HG02852 (cell line): Measurements from ENCODE around the gene IMMP2L.

ENCODE experiments used
- ATAC-seq: cut with Tn5 transposase; IDR thresholded peaks from one replicate; pipeline ENCODE4 v1.9.1; 2021; ENCODE audit warnings: mild to moderate bottlenecking, moderate library complexity; ENCODE audit not compliant: unreplicated experiment

The IMMP2L gene

GRCh38 chr7:110775046-110775445, 787.2 kb downstream of the IMMP2L start:
- ATAC-seq, result no peak

DNA sequence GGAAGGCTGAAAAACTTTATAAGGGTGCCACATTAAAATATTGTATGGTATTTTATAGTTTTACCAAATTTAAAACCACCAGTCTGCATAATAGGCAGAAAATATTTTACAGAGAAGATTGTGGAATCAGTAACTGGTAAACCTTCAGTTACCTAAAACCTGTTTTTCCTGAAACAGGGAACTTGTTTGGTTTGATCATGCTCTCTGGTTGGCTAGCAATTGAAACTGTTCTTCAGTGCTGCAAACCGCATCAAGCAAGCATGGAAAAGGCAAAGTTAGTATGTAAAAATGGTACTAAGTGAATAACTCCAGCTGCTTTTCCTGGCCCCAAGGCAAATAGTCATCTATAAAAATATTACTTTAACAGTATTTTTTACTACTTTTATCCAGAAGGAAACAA, 788.2 kb downstream of the IMMP2L start:
- ATAC-seq, result no peak

- ATAC-seq, result no peak
Observed at GRCh38 chr7:110772615-110773014, 789.7 kb downstream of the IMMP2L start.

DNA sequence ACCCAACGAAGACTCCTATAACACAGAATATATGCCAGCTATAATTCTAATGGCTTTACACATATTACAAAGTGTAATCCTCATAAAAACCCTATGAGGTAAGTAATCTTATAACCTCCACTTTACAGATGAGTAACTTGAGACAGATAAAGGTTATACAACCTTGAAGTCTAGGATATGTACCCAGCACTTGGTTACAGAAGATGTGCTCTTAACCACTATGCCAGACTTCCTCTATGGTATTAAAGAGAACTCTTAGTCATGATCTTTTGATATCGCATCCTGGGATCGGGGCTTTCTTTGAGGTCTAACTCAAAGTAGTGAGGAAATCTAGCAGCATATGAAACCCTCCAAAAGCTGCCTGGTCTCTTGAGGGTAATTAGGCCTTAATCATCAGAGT, 790.6 kb downstream of the IMMP2L start:
- ATAC-seq, result no peak

DNA sequence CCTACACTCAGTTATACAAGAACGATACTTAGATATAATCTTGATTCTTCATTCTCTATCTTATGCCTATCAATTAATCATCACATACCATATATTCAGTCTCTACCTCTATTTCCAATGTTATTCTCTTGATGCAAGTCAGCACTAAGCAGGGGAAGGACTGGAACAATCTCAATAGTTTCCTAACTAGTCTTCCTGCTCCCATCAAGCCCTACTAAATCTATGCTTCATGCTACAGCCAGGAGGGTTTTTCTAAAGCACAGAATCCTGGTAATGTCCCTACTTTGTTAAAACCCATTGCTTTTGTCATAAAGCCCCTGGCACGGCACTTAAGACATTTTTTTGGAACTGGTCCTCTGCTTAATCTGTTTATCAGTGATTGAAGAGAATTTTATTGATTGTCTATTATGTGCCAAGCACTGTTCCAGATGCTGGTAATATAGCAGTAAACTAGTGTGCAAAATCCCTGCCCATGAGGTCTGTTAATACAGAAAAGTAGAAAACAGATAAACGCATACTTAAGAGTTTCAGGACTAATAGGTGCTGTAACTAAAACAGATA, 794.7 kb downstream of the IMMP2L start:
- ATAC-seq, result no peak

- no peak for ATAC-seq
Observed at GRCh38 chr7:110766864-110767263, 795.4 kb downstream of the IMMP2L start.

DNA sequence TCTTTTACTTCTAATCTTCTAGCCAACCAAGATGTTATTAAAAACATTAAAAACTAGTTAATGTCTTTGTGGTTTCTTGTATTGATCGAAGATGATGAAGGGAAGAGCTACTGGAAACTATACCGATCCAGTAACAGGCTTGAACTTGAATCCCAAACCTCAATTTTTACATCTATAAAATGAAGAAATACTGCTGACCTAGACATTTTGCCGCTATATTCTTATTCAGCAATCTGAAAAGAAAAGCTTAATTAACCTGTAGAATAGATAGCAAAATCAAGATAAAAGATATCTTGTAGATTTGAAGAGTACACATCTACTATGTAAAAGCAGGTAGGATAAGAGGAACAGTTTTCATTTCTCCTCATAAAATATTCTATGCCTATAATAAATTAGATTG, 797.4 kb downstream of the IMMP2L start:
- ATAC-seq, result no peak

DNA sequence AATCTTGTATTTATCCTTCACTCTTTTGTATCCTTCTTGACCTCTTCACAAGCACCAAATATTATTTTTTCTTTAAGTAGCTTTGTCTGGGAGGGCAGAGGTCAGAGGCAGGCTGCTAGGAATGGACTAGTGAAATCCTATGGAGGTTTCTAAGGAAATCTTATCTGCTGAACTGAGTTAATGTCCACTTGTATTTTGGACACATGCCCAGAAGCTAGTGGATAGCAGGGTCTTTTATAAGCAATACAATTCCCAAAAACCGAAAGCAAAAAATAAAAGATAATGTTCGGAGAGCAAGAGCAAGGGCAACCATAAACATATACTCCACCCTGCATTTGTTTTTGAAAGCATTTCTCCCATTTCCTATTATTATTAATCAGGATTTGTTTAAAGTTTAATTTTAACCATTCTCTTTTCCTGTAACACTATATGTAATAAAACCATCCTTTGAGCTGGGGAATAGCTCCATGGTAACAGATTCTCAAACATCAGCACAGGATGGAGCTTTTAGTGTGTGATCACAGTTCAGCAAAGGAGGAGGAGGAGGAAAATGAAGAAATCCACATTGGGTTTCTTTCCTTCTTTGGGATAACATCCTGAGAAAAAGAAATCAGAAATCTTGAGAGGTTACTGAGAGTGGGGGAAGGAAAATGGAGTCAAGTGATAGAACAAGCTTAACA, 799.6 kb downstream of the IMMP2L start:
- no peak for ATAC-seq

DNA sequence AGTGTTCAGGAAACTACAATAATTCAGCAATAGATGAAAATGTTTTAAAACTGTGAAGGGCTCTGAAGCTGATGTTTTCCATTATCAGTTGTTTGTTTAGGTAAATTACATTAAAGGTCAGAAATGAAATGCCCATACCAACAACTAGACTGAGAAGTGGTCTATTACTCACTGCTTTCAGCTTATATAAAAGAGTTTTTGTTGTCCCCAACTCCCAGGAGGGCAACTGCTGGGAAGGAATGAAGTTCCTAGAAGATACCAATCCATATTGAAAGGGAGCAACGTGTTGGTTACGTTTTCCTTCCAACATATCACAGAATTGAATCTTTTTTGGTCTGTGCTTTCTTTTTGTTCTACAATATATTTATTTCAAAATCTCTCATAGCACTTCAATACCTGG, 802.0 kb downstream of the IMMP2L start:
- ATAC-seq, result no peak

DNA sequence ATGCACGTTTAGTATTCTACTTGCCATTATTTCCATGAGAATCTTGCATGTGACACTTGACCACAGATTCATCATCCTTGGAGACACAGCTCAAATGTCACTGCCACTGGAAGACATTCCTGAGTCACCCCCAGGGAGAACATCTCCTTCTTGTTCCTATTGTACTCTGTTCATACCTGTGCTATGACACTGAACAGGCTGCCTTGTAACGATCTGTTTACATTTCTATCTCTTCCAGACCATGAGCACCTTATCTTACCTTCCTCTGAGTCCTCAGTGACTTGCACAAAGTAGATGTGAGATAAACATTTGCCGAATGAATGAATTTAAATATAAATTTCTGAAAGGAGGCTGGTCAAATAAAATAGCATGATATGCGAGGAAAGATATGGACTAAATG, 803.2 kb downstream of the IMMP2L start:
- ATAC-seq, result no peak

DNA sequence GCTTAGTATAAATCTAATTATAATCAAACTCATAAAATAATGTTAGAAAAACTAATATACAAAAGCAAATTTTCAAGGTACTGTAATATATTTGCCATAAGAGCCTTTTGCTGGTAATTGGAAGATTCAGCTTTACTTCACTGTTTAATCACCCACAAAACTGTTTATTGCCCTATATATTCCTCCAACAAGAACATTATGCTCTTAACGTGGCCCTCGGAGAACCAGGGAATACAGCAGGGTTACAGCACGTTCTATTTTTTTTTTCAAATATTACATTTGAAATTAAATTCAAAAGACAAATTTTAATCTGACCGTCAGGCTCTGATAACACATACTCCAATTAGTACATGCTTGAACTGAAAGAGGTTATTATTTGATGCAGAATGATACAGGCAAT, 807.6 kb downstream of the IMMP2L start:
- no peak for ATAC-seq

- no peak for ATAC-seq
Observed at GRCh38 chr7:110750931-110751605, 811.2 kb downstream of the IMMP2L start.

GRCh38 chr7:110733221-110733620, 829.1 kb downstream of the IMMP2L start:
- ATAC-seq, result no peak

DNA sequence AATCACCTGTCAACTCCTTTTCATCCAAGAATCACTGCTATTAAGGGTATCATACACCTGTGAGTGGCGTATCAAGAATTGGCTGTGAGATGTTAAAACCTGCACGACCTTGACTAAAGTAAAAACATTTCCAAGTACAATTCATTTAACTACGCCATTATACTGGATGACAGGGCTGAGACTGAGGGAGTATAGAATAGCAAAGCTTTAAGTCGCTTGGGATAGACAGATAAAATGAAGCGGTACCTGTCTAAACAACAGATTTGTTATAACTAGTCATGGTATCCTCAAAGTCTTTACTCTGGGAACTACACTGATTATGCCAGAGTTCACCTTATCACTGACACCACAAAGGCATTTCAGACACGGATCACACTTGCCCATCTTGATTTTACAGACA, 837.5 kb downstream of the IMMP2L start:
- ATAC-seq, result no peak

- ATAC-seq, result no peak
Observed at GRCh38 chr7:110721395-110721794, 840.9 kb downstream of the IMMP2L start.

- no peak for ATAC-seq
Observed at GRCh38 chr7:110720626-110721025, 841.7 kb downstream of the IMMP2L start.

- ATAC-seq, result no peak
Observed at GRCh38 chr7:110719741-110720140, 842.6 kb downstream of the IMMP2L start.

DNA sequence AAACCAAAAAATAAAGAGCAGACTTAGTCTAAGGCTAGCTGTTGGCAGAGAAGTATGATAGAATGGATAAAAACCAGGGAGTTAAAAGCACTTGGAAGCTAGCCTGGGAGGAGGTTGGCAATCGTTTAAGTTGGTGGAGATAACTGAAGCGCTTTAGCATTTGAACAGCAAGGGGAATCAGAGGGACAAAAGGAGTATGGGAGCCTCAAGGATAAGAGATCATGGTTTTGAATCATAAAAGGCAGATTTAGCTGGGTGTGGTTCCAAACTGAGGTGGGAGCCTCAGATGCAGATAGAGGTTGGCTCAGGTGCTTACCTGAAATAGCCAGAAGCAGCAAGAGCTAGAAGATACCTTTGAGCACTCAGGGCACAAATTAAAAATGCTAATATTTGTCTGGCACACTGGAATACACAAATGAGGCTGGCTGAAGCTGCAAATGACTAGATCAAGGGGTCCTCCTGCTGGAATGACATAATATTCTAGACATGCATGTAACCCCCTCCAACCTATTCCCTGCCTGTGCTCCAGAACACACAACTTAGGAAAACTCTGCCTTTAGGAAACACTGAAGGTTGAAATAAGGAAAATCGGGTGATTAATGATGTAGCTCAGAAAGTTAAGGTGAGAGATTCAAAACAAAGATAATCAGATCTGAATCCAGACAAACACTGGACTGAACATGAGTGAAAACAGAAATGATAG, 843.6 kb downstream of the IMMP2L start:
- ATAC-seq, result no peak

GRCh38 chr7:110704225-110704624, 858.1 kb downstream of the IMMP2L start:
- no peak for ATAC-seq

DNA sequence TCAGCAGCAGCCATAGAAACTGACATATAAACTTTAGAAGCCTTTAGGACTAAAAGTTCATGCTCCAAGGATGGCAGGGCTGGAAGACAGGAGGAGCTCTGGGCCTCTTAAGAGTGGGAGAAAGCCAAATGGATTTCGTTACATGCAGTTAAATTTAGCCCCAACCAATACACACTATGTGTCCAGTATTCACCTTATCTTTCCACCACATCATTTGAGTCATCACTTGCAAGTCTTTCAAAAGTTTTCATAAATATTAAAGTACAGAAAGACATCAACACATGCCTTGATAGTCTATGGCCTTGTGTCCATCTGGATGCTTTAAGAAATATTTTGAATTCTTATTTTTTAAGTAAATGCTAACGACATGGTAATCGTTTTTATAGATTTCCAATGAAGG, 863.7 kb downstream of the IMMP2L start:
- ATAC-seq, result no peak

DNA sequence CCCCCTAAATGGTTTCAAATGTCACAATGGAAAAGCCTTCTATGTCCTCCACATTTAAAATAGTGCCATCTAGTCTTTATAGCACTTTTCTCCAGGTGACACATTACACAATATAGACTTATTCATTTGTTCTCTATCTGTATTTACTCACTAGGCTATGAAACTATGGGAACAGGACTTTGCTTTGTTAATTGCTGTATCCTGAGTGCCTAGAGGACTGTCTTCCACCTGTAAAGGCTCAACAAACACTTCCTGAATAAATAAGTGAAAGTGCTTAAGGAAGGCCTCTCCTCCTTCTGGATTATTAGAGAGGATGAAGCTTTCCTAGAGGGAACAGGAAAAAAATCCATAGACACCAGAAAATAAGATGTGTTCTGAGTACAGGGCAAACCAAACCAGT, 868.9 kb downstream of the IMMP2L start:
- no peak for ATAC-seq

DNA sequence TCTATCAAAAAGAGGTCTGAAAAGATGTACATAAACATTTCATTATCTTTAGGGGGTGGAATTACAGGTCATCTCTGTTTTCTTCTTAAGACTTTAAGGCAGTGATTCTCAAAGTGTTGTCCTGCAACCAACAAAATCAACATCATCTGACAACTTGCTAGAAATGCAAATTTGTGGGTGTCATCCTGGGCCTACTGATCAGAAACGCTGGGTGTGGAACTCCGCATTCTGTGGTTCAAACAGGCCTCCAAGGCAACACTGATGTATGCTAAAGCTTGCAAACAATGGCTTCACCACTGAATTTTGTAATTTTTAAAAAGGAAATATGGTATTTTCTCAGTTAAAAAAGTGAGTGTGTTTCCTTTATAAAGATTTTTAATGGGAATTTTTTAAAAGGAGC, 873.4 kb downstream of the IMMP2L start:
- no peak for ATAC-seq
